ENCODE data around the gene MYADM.

Gene MYADM

GRCh38 chr19:53904909-53905308 is 37.2 kb downstream of the MYADM start:
- TF ChIP-seq CTCF (IDR thresholded peaks at IDR 0.05) = no peak
- Histone ChIP-seq H3K4me1 (ENCODE audit: control insufficient read depth in 1 of 2, insufficient read depth in 1 of 2, low read depth in 1 of 2, low read length in 1 of 2) (peaks cover 0 to 17% of the 10 kb centered on the region in 2 experiments), H3K27me3 (peaks cover 92% of the 10 kb centered on the region), H3K4me3 (ENCODE audit: low read depth in 1 of 2, low read length in 1 of 2) (no peak overlapping the region), H3K36me3 (no peaks in the 10 kb centered on the region), H3K27ac (no peak overlapping the region), H3K9me3 (no peaks in the 10 kb centered on the region)

GRCh38 chr19:53905787-53906186 is 38.1 kb downstream of the MYADM start:
- TF ChIP-seq CTCF (IDR thresholded peaks at IDR 0.05) = no peak
- Histone ChIP-seq H3K27ac (no peak overlapping the region), H3K27me3 (peaks cover 92% of the 10 kb centered on the region)

GRCh38 chr19:53906211-53907192 is 38.8 kb downstream of the MYADM start:
- H3K36me3 ChIP-seq = no peaks in the 10 kb centered on the region
- no peaks in the 10 kb centered on the region for H3K9me3 ChIP-seq
- H3K27ac ChIP-seq = no peak overlapping the region
- H3K27me3 ChIP-seq = peaks cover 96% of the 10 kb centered on the region
- H3K4me3 ChIP-seq (ENCODE audit: low read depth in 1 of 2, low read length in 1 of 2) = no peak overlapping the region
- peaks cover 0 to 17% of the 10 kb centered on the region in 2 experiments for H3K4me1 ChIP-seq (ENCODE audit: control insufficient read depth in 1 of 2, insufficient read depth in 1 of 2, low read depth in 1 of 2, low read length in 1 of 2)
- TF ChIP-seq CTCF (IDR thresholded peaks at IDR 0.05) = peak; percentile 89

More at GRCh38 chr19:53905787-53906186, 38.1 kb downstream of the MYADM start:
- Histone ChIP-seq H3K9me3 (no peaks in the 10 kb centered on the region), H3K36me3 (no peaks in the 10 kb centered on the region), H3K4me3 (ENCODE audit: low read depth in 1 of 2, low read length in 1 of 2) (no peak overlapping the region), H3K4me1 (ENCODE audit: control insufficient read depth in 1 of 2, insufficient read depth in 1 of 2, low read depth in 1 of 2, low read length in 1 of 2) (peaks cover 0 to 17% of the 10 kb centered on the region in 2 experiments)

GRCh38 chr19:53907193-53907581 is 39.5 kb downstream of the MYADM start:
- peaks cover 0 to 17% of the 10 kb centered on the region in 2 experiments for H3K4me1 ChIP-seq (ENCODE audit: control insufficient read depth in 1 of 2, insufficient read depth in 1 of 2, low read depth in 1 of 2, low read length in 1 of 2)
- no peak overlapping the region for H3K27ac ChIP-seq
- no peak for TF ChIP-seq CTCF (IDR thresholded peaks at IDR 0.05)
- no peaks in the 10 kb centered on the region for H3K9me3 ChIP-seq
- H3K36me3 ChIP-seq = no peaks in the 10 kb centered on the region
- H3K27me3 ChIP-seq = peaks cover 98% of the 10 kb centered on the region
- no peak overlapping the region for H3K4me3 ChIP-seq (ENCODE audit: low read depth in 1 of 2, low read length in 1 of 2)

GRCh38 chr19:53907690-53908089 is 40.0 kb downstream of the MYADM start:
- no peak for TF ChIP-seq CTCF (IDR thresholded peaks at IDR 0.05)

More at GRCh38 chr19:53907690-53908089, 40.0 kb downstream of the MYADM start:
- H3K4me3 ChIP-seq (ENCODE audit: low read depth in 1 of 2, low read length in 1 of 2) = no peak overlapping the region
- H3K36me3 ChIP-seq = no peaks in the 10 kb centered on the region
- H3K9me3 ChIP-seq = no peaks in the 10 kb centered on the region
- no peak overlapping the region for H3K27ac ChIP-seq
- H3K27me3 ChIP-seq = peaks cover 99% of the 10 kb centered on the region
- H3K4me1 ChIP-seq (ENCODE audit: control insufficient read depth in 1 of 2, insufficient read depth in 1 of 2, low read depth in 1 of 2, low read length in 1 of 2) = peaks cover 0 to 17% of the 10 kb centered on the region in 2 experiments
